T-helper 22 cell (primary cell): Measurements from ENCODE around the gene DSP.

Experiments
- DNase-seq: peaks from one replicate; pipeline ENCODE4 v3.0.0-alpha.2; 2020; ENCODE audit warnings: low read depth

DSP gene, protein sequence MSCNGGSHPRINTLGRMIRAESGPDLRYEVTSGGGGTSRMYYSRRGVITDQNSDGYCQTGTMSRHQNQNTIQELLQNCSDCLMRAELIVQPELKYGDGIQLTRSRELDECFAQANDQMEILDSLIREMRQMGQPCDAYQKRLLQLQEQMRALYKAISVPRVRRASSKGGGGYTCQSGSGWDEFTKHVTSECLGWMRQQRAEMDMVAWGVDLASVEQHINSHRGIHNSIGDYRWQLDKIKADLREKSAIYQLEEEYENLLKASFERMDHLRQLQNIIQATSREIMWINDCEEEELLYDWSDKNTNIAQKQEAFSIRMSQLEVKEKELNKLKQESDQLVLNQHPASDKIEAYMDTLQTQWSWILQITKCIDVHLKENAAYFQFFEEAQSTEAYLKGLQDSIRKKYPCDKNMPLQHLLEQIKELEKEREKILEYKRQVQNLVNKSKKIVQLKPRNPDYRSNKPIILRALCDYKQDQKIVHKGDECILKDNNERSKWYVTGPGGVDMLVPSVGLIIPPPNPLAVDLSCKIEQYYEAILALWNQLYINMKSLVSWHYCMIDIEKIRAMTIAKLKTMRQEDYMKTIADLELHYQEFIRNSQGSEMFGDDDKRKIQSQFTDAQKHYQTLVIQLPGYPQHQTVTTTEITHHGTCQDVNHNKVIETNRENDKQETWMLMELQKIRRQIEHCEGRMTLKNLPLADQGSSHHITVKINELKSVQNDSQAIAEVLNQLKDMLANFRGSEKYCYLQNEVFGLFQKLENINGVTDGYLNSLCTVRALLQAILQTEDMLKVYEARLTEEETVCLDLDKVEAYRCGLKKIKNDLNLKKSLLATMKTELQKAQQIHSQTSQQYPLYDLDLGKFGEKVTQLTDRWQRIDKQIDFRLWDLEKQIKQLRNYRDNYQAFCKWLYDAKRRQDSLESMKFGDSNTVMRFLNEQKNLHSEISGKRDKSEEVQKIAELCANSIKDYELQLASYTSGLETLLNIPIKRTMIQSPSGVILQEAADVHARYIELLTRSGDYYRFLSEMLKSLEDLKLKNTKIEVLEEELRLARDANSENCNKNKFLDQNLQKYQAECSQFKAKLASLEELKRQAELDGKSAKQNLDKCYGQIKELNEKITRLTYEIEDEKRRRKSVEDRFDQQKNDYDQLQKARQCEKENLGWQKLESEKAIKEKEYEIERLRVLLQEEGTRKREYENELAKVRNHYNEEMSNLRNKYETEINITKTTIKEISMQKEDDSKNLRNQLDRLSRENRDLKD (N-terminal part only)

DNA sequence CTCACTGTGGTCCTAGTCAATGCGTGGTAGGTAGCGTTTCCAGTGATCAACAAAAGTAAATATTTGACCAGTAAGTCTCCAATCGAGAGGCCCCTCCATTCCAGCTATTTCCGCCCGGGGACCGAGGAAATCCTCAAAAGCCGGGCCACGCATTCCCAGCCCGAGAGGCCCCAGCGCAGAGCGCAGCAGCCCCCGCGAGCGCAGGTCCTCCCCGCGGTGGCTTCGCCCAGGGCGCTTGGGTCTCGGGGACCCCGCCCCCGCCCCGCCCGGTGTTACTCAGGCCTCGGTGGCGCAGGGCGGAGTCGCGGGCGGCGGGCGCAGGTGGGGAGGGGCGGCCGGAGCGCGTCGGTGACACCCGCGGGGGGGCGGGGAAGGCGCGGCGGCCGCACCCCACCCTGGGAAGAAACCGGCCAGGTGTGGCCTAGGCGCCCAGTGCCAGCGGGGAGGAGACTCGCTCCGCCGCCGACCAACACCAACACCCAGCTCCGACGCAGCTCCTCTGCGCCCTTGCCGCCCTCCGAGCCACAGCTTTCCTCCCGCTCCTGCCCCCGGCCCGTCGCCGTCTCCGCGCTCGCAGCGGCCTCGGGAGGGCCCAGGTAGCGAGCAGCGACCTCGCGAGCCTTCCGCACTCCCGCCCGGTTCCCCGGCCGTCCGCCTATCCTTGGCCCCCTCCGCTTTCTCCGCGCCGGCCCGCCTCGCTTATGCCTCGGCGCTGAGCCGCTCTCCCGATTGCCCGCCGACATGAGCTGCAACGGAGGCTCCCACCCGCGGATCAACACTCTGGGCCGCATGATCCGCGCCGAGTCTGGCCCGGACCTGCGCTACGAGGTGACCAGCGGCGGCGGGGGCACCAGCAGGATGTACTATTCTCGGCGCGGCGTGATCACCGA lies at the start of gene DSP:
Gene DSP, plus strand, starts transcription at position 497 of the 890 bp plus-strand sequence. Its CDS starts 245 bp downstream, at position 742.
- DNase-seq: no peak

DNA sequence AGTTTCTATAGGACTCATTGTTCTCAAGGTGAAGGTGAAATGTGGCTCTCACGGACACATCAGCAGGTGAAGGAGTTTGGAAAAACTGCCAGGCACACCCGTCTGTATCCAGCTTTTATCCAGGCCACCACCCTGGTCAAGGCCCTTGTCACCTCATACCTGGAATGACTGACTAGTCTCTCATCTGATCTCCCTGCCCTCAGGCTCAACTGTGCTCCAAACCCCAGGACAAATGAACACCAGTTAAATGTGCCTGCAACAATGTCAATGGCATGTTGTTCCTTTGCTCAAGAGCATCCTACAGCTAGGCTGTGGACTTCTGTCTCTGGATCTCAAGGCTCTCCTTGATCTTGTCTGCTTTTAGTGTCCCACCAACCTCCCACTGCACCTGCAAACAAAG lies 47.6 kb upstream of the DSP start:
- DNase-seq: no peak

DNA sequence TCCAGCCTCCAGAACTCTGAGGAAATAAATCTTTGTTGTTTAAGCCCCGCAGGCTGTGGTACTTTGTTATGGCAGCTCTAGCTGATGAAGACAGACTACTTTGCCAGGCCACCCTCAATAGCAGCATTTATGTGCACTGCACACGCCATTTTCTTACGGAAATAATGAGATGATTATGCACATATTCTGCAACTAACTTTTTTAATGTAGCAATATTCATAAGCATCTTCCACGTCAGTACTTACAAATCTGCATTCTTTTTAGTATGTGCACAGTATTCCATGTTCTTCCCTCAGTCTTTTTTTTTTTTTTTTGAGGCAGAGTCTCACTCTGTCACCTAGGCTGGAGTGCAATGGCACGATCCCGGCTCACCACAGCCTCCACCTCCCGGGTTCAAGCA lies 46.8 kb upstream of the DSP start:
- no peak for DNase-seq

DNA sequence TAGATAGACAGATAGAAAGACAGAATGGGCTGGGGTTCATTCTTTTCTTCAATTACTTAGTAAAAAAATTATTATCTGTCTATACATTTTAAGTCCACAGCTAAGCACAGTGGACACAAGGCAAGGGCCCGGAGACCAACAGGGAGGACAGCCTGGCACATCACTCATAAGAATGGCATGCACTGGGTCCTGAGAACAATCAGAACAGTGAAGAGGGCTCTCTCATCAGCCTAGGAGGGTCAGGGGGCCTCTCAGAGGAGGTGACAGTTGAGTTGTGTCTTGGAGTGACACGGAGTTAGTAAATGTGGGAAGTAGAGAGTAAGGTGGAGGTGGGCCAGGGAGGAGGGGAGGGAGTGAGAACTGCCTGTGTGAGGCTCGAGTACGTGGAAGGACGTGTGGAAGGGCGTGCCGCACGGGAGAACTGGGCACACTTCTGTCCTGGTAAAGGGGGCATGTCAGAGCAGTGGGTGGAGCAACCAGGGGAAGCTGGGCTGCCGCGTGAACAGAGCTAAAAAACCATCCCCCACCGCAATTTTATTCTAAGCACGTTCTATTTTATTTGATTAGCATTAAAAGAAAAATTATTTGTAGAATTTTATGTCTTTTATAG lies 45.1 kb upstream of the DSP start:
- no peak for DNase-seq

DNA sequence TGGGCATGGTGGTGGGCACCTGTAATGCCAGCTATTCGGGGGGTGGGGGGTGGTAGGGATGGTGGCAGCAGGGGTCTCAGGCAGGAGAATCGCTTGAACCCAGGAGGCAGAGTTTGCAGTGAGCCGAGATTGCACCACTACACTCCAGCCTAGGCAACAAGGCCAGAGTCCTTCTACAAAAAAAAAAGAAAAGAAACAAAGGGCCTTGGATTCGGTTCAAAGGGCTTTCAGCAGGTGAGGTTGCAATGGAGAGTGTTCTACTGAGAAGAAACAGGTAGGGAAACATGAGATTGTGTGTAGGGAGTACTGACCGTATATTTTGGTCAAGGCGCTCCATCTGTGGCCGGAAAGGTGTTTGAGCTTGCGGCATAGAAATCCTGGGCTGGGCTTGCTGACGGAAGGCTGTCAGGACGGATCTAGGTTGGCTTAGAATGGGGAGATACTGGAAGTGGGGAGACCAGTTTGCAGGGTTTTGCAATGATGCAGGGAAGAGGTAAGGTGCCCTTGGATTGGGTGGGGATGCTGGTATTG lies 40.7 kb upstream of the DSP start:
- DNase-seq: no peak

DNA sequence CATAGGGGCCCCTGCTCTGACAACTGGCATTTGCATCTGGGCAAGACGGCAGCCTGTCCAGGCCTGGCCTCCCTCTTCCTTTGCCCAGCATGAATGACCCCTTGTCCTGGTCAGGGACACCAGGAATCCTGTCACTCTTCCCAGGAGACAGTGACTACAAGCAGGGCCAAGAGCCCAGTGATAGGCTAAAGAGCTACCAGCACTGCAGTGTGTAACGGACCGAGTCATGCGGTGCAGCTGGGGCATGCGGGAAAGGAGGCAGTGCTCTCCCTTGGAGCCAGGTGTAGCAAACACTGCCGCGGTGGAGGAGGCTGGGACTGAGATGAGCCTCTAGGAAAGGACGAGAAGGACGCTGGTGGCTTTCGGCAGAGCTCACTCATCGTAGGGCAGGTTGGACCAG lies 38.7 kb upstream of the DSP start:
- no peak for DNase-seq

DNA sequence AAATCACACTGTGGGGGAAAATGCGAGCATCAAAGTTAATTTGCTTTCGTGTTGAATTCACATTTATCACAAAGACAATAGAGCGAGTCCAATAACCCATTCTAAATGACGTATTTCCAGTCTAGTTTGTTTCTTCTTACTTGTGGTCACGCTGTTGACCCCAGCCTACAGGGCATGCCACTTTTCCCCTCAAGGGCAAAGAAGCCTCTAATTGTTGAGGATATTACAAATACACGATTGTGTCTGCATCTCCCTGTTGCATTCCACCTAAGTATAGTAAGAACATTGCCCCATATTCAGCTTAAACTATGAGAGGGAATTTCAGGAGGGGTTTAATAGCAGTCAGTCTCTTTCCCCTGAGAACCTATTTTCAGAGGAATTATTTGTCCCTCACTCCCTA lies 37.4 kb upstream of the DSP start:
- no peak for DNase-seq

DNA sequence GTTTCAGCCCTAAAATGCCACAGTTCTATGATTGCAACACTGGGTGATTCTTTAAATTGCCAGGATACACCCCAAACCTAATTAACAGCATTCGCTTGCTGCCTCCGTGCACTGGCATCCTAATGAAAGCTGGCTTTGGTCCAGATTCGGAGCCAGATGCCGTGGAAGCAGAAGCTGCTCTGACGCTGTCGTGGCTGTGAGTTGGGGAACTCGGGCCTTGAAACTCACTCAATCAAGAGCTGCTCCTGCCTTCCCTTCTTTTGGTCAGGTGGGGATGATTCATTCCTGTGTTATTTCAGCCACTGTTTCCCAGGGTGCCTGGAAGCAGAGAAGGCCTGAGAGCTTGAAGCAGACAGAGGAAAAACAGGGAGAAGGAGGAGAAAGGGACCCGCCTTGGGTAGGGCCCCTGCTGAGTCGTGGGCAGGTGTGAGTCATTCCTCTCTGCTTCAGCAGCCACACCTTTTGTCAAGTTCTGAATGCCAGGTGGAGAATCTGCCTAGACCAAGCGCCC lies 36.2 kb upstream of the DSP start:
- no peak for DNase-seq

DNA sequence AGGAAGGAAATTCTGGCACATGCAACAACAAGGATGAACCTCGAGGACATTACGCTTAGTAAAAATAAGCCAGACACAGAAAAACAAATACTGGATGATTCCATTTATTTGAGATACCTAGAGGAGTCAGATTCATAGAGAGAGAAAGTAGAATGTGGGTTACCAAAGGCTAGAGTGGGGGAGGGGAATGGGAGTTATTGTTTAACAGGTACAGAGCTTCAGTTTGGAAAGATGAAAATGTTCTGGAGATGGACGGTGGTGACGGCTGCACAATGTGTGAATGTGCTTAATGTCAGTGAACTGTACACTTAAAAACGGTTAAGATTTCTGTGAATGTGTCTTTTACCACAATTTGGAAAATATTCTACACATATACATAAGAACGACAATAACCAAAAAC lies 33.9 kb upstream of the DSP start:
- DNase-seq: no peak

DNA sequence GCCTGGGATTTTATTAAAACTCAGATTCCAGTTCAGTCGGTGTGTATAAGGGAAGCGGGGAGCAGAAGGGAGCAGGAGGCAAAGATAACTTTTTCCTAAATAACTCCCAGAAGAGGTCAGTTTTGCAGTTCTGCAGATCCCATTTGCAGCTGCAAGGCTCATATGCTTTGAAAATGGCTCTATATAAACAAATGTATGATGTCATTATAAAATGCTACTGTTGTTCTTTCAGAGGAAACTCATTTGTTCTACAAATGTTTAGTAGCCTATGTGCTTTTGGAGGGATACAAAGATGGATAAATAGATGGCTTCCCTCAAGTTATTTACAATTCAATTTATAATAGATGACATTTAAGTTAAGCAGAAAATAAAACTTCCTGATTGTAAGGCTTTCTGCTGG lies 29.2 kb upstream of the DSP start:
- DNase-seq: no peak

DNA sequence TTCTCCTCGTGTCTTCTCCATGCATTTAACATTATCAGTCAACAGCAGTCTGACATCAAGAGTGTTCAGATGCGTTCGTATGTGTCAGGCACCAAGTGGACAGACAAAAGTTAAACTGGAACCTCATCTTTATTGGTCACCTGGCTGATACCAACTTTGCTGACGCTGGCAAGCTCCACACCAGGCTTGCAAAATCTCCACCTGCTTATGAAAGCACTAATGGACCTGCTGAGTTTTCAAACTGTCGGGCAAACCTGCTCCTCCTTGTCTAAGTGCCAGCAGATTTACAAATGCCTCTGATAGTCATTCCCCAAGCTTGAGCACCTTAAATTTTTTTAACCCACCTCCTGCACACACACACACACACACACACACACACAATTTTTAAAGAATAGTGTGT lies 27.9 kb upstream of the DSP start:
- DNase-seq: no peak

DNA sequence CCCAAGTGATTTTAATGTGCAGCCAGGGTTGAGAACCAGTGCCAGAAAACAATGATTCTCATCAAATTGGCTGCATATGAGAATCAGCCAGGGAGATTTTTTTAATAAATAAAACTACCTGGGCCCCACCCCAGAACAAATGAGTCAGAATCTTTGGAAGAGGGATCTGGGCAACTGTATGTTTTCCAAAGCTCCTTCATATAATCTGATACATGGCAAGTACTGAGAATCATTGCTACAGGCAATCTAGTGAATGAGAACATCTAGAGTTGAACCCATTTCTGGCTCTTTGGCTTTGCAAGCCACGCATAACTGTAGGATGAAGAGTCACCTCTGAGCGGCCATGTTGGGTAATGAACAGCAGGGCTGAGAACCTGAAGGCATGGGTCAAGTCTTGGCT lies 26.1 kb upstream of the DSP start:
- DNase-seq: no peak

DNA sequence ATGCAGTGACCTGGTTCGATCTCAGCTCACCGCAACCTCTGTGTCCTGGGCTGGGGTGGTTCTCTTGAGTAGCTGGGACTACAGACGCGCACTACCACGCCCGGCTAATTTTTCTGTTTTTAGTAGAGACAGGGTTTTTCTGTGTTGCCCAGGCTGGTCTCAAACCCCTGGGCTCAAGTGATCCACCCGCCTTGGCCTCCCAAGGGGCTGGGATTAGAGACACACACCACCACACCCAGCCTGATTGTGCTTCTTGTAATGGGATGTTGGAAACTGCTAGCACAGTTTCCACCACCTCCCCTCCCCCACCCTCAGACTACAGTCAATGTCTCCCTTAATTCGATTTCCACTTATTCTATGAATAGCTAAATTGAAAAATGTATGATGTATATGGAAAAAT lies 22.6 kb upstream of the DSP start:
- no peak for DNase-seq

DNA sequence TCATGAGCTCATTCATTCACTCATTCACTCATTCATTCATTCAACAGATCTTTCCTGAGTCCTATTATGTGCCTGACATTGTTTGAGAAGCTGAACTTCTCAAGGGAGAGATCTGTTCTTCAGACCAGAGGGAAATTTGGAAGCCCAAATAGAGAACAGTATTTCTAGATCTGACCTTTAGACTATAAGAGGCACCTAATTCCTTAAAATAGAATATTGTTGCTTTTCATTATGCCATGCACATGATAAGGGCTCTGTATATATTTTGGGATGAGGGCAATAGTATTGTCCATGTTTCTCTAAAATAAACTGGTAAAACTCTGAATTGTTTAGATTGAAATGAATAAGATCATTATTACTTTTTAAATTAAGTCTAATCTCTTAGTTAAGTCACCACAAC lies 18.6 kb upstream of the DSP start:
- no peak for DNase-seq

DNA sequence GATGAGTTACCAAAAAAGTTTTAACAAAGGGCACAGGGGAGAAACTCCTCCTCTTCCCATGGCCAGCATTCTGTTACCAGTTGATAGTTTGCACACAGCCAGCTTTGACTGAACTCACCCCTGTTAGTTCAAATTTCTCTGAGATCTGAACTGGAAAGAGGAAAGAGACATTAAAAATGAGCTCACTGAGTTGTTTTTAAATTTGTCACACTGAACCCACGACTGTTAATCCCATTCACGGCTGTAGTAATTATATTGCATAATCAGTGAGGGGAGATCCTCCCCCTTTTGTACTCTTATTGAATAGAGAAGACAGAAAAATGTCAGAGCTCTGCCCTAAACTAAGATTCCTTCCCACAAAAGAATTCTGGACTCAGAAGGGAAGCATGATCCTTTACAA lies 17.5 kb upstream of the DSP start:
- DNase-seq: no peak

DNA sequence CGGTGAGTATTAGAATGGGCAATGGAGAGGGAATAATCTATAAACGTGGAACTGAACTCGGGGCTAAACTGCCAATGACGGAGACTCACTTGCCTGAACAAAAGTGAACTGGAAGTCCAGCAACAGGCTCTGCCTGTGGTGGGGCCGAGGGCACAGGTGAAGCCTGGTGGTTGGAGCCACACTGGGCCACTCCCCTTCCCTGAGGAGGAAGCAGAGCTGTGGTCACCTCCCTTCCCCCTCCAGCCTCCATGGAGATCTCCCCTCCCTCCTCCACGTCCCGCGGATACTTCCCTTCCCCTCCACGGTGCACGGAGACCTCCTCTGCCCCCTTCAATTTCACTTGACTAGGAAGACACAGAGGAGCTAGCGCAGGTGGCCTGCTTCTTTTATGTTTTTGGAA lies 14.7 kb upstream of the DSP start:
- DNase-seq: no peak

DNA sequence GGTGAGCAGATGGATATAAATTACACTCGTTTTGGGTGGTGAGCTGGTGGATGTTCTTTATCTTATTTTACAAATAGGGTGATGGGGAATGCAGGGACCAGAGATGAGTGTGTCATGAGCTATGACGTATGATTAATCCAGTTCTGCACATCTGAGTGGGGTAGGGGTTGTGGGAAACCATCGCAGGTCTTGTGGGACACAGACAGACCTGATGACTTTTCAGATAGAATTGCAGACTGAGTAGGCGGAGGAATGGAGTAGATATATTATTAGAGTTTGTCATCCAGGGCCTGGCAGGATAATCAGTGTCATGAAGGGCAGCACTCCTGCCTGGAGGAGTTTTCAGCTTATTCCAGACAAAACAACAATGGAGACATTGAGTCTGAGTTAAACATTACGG lies 12.9 kb upstream of the DSP start:
- no peak for DNase-seq

DNA sequence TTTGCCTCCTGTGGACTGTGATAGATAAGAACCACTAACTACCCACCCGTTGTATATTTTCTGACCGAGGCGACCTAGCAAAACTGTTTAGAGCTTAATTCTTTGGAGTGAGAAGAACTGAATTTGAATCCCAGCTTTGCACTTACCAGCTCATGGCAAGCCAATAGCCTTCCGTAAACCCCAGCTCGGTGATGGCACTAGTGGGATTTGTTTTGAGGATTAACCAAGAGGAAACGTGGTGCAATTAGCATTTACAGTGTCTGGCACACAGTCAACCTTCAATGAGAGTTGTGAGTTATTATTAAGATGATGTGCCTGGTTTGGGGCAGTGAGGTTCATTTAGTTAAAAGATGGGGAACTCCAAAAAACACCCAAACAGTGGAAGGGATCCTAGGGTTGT lies 12.3 kb upstream of the DSP start:
- DNase-seq: no peak

DNA sequence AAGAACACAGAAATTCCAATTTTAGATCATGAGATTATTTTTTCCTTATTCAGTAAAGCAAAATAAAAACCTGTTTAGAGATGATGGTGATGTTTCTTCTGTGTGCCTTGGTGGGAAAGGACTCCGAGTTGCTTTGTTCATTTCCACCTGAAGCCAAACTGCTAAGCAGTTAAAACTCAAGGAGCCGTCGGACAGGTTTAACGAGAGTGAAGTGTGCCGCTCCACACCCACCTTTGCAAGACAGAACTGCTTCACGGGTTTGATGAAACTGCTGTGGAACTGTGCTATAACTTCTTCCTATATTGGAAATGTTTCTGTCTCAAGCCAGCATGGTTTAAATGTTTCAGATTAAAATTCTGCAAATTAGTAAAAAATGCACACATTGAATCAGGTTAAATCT lies 9.2 kb upstream of the DSP start:
- DNase-seq: no peak

DNA sequence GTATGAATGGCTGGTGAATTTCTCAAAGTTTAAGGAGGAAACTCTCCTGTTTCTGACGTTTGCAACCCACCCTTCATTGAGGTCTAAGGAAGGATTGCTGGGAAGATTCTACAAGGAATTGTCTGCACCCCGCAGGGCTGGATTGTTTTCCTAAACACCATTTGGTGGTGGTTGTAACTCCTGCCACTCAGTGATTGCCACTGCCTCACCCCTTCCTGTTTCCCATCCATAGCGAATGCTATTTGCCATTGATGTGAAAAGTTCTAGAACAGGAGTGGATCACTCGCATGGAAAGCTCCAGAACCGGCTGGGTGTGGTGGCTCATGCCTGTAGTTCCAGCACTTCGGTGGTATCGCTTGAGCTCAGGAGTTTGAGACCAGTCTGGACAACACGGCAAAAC lies 8.7 kb upstream of the DSP start:
- DNase-seq: no peak

DNA sequence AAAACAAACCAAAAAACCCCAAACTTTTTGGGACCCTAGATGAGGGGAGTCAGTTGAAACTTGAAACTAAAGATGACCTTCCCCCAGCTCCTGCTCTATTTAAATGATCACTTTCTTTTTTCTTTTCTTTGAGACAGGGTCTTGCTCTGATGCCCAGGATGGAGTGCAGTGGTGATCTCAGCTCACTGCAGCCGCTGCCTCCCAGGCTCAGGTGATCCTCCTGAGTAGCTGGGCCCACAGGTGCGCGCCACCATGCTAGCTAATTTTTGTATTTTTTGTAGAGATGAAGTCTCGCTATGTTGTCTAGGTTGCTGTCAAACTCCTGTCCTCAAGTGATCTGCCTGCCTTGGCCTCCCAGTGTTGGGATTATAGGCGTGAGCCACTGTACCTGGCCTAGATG lies 7.3 kb upstream of the DSP start:
- DNase-seq: no peak
